Endometrial microvascular endothelial cells (primary cell): Measurements from ENCODE around the gene ATP8B2. TPM values are rescaled to one million over a fixed set of nuclear protein-coding genes. Genes with fewer than 3 reads are reported as not detected.
"Not testable (repeated sequence)": the region's sequence is repeated elsewhere in the genome, so short reads cannot be mapped to it uniquely, and the experiment has no call there.

Experiments
- in situ Hi-C: cut with HindIII; loops from 2 replicates; pipeline ENCODE4 v1.10.0; 2017; ENCODE audit warnings: low sequenced_read_pairs, low pct_unique_long_range_greater_than_20kb; ENCODE audit errors: inconsistent ontology term
- total RNA-seq: library from RNA; depleted of rRNA; stranded (reverse); fragments of >200 nt; gene quantifications from one replicate; pipeline ENCODE4 v1.2.3, GENCODE V29; 2015; ENCODE audit errors: inconsistent ontology term

Gene ATP8B2
- 41.0 TPM for total RNA-seq

DNA sequence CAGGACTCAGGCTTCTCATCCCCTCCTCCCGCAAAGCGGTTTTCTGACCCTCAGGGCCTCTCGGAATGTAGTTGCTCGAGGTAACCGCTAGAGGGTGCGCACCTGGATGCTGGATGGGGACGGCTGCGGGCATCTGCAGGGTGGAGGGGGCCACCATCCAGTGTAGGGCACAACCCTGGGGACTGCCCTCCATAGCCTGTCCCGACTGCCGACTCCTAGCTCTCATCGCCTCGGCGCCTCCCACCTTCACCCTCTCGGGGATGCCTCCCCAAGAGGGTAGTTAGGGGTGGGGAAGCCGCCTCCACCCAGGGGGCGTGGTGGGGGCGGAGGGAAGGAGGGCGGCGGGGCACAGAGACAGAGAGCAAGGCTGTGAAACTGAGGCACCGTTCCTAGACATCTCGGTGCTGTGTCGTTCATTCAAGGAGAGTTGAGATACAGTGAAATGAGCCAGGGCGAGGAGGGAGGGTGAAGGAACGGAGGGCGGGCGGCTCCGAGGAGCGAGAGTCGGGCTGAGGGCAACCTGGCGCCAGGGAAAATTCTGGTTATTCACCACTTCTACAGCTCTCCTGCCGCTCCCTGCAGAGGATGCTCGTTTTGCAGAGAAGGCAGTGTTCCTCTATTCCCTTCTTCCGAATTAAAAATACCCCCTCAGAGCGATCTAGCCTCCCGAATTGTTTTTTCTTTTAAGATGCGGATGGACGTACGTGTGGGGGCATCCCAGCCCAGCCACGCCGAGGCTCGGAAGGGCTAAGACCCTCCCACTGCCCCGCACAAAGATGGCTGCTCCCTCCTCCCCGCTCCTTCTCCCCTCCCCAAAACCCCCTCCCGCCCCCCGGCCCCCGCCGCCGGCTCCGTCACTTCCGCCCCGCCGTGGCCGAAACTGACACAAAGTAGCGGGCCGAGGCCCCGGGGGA, at the start of gene ATP8B2:
TSS of gene ATP8B2 (plus strand) at position 857 of the 914 bp plus-strand sequence. CDS start 2,617 bp downstream, outside the sequence.
- in situ Hi-C loops = no loop called here

DNA sequence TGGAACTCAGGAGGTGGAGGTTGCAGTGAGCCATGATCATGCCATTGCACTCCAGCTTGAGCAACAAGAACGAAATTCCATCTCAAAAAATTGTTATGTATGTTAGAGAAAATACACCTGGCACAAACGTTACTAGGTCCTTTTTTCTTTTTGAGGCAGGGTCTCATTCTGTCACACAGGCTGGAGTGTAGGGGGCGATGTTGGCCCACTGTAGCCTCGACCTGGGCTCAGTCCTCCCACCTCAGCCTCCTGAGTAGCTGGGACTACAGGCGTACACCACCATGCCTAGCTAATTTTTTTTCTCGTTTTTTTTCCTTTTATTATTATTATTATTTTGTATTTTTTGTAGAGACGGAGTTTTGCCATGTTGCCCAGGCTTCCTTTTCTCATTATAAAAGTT, 48.5 kb upstream of the ATP8B2 start:
- in situ Hi-C loops = no loop called here

GRCh38 chr1:154287591-154287990, 37.7 kb upstream of the ATP8B2 start:
- in situ Hi-C loops = not testable (repeated sequence)

DNA sequence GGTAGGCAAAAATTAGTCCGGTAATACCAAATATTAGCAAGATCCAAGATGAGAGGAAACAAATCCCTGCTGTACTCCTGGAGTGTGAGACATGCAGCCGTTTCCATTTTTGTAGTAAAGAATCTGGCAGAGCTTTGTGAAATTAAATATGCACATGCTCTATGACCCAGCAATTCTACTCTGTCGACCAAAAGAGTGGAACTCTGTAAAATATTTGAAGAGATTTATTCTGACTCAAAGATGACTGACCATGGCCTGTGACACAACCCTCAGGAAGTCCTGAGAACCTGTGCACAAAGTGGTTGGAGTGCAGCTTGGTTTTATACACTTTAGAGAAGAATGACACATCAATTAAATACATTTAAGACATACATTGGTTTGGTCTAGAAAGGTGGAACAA, 36.7 kb upstream of the ATP8B2 start:
- in situ Hi-C loops = no loop called here

DNA sequence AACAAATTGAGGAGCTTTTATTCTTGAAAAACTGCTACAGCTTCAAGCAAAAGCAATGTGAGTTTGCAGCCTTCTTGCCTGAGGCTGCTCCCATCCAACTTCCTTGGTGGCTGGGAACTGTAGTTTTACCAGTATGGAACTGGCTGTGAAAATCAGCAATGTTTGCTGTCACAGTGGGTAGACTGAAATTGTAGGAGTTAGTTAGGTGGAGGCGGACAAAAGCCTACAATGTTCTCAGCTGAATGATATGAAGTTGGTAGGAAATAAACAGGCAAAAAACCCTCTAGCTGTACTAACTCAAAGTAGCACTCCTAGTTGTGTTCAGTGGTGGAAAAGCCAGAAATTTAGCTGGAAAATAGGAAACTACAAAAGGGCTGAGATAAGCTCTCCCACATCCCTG, 34.4 kb upstream of the ATP8B2 start:
- in situ Hi-C loops = no loop called here

GRCh38 chr1:154295408-154296235, 29.7 kb upstream of the ATP8B2 start:
- in situ Hi-C loops = no loop called here

DNA sequence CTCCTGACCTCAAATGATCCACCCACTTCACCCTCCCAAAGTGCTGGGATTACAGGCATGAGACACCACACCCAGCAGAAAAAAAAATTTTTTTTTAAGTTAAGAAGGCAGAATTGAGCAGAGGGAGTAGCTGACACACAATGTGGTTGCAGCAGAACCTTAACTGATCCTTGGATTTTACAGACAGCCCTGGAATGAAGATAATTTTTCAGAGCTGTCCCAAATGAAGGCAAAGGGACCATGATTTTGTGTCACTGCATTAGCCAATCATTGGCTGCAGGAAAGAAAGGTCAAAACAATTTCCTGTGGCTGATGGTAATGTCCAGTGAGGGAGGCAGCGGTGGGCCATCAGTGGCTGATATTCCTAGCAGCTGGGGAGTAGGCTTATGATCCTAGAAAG, 23.7 kb upstream of the ATP8B2 start:
- in situ Hi-C loops = no loop called here

GRCh38 chr1:154304664-154305337, 20.5 kb upstream of the ATP8B2 start:
- in situ Hi-C loops = no loop called here

GRCh38 chr1:154306151-154306550, 19.2 kb upstream of the ATP8B2 start:
- in situ Hi-C loops = no loop called here

DNA sequence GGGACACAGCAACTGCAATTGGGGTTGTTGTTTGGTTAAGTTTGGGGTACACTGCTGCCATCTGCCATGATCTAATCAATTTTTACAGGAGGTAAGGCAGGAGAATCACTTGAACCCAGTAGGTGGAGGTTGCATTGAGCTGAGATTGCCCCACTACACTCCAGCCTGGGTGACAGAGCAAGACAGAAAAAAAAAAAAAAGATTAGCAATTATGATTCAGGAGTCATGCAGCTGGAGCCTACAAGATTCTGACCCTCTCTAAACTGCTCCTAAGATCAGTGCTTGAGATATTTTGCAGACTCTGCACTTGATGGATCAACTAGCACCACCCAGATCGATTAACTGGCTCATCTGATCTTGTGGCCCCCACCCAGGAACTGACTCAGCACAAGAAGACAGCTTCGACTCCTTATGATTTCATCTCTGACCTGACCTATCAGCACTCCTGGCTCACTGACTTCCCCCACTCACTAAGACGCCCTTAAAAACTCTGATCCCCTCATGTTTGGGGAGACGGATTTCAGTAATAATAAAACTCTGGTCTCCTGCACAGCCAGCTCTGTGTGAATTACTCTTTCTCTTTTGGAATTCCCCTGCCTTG, 17.6 kb upstream of the ATP8B2 start:
- in situ Hi-C loops = not testable (repeated sequence)

DNA sequence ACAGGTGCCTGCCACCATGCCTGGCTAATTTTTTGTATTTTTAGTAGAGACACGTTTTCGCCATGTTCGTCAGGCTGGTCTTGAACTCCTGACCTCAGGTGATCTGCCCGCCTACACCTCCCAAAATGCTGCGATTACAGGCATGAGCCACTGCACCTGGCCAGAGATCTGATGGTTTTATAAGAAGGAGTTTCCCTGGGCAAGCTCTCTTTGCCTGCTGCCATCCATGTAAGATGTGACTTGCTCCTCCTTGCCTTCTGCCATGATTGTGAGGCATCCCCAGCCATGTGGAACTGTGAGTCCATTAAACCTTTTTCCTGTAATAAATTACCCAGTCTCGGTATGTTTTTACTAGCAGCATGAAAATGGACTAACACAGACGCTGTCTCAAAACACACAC, 16.2 kb upstream of the ATP8B2 start:
- in situ Hi-C loops = not testable (repeated sequence)

DNA sequence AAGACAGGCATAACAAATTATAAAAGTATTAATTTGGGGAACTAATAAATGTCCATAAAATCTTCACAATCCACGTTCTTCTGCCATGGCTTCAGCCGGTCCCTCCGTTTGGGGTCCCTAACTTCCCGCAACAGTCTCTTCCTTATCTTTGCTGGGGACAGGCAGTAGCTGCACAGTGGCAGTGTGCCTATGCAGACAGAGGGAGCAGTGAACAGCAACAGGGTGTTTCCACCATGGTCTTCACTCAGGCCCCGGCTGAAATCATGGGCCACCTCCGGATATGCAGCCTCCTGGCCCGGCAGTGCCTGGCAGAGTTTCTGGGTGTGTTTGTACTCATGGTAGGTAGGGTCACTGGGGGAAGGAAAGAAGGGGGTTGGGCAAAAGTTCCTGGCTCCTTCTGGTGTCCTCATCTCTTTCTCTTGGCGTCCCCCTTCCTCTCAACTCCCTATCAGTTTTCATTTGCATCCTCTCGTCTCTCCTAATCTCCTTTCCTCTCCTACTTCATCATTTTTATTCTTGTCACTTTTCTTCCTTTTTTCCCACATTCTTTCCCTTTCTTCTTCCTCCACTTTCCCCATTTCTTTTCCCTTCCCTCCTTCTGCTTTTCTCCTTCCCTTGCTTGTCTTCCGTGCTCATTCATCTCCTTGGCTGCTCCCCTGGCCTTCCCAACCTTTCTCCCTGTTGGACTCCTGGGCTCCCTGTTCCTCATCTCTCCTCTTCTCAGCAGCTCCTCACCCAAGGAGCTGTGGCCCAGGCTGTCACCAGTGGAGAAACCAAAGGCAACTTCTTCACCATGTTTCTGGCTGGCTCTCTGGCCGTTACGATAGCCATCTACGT, 12.9 kb upstream of the ATP8B2 start:
- in situ Hi-C loops = not testable (repeated sequence)

GRCh38 chr1:154313066-154313356, 12.3 kb upstream of the ATP8B2 start:
- in situ Hi-C loops = no loop called here

- in situ Hi-C loops = not testable (repeated sequence)
Measured at GRCh38 chr1:154314226-154314625, 11.1 kb upstream of the ATP8B2 start.

GRCh38 chr1:154316704-154317103, 8.6 kb upstream of the ATP8B2 start:
- in situ Hi-C loops = no loop called here

DNA sequence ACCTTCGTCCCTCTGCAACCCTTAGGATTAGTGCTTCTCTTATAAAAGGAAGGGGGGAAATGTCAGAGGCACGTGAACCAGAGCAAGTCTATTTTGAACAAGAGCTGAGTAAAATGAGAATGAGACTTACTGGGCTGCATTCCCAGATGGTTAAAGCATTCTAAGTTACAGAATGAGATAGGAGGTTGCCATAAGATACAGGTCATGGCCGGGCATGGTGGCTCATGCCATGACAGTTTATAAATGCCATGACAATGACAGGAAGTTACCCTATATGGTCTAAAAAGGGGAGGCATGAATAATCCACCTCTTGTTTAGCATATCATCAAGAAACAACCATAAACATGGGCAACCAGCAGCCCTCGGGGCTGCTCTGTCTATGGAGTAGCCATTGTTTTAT, 6.9 kb upstream of the ATP8B2 start:
- in situ Hi-C loops = no loop called here

DNA sequence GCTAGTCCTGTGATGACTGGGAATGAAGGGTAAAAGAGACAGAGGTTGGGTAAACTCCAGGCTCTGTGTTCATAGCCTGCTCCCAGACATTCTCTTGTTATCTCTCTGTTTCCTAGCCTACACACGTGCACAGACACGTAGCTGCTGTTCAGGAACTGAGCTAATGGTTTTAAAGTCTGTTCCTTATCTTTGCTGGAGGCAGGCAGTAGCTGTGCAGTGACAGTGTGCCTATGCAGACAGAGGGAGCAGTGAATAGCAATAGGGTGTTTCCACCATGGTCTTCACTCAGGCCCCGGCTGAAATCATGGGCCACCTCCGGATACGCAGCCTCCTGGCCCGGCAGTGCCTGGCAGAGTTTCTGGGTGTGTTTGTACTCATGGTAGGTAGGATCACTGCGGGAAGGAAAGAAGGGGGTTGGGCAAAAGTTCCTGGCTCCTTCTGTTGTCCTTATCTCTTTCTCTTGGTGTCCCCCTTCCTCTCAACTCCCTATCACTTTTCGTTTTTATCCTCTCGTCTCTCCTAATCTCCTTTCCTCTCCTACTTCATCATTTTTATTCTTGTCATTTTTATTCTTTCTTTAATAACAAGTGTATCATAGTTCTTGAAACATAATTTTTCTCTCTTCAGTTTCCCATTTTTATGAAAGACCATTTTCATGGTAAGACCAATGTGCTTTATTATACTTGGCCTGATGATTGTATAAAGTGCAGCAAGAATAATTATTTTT, 4.3 kb upstream of the ATP8B2 start, which contains the start of gene AQP10:
TSS of gene AQP10 (plus strand) at position 212 of the 727 bp plus-strand sequence. CDS start at position 275, 63 bp downstream.
- in situ Hi-C loops = no loop called here

- in situ Hi-C loops = not testable (repeated sequence)
Measured at GRCh38 chr1:154321609-154321934, 3.8 kb upstream of the ATP8B2 start.
